ENCODE results near the gene AP4E1. TPM values are rescaled to one million over a fixed set of nuclear protein-coding genes. Genes with fewer than 3 reads are reported as not detected.
"Not testable (repeated sequence)": the region's sequence is repeated elsewhere in the genome, so short reads cannot be mapped to it uniquely, and the experiment has no call there.

AP4E1 gene
- total RNA-seq, result 10 to 100 TPM; 15.9 to 20.0 TPM

- ATAC-seq, result peak; percentile 64
- Mint-ChIP-seq H3K4me3 (peak within 1 kb of the TSS; percentile 87), H3K4me1 (ENCODE audit: low read depth) (peaks cover 22% of the 10 kb centered on the region), H3K36me3 (ENCODE audit: low read depth) (peaks cover 28% of the 10 kb centered on the region), H3K27ac (peak within 1 kb of the TSS; percentile 98), H3K9me3 (ENCODE audit: insufficient read depth) (no peaks in the 10 kb centered on the region), H3K27me3 (ENCODE audit: low read depth) (no peaks in the 10 kb centered on the region)
- CTCF ChIA-PET, result interaction anchor here (0.9 to 2.0 kb wide), 9 partner anchors 11 to 553 kb away, joined by 3 to 7 read pairs (median 5); partner anchors contain the start of gene GABPB1
- peak; percentile 96 for DNase-seq
- POLR2A ChIA-PET, result interaction anchor here (0.6 to 1.8 kb wide), 19 partner anchors 12 to 555 kb away, joined by 3 to 19 read pairs (median 4); partner anchors contain the start of genes GABPB1 and TRPM7
Measured at GRCh38 chr15:50908209-50909009, at the start of gene AP4E1. AP4E1 (plus strand) TSS chr15:50908683; CDS start chr15:50908779, 96 bp downstream.

DNA sequence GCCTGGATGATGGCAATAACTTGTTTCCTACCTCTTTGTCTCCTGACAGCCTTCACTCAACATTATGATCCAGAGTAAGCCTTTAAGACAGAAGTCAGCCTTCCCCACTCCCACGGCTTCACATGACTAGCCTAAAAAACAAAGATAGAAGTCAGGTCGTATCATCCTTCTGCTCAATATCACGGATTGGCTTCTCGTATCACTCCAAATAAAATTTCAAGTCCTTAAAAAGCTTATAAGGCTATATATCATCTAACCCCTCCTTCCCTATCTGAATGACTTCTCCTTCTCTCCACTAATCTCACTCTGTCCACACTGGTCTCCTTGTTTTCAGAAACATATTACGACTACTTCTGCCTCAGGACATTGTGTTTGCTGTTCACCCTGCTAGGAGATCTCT is 47.7 kb upstream of the AP4E1 start:
- ChIA-PET CTCF (interaction anchor here (1.2 kb wide), 1 partner anchor 16 kb away, joined by 4 read pairs; no protein-coding TSS in a partner anchor), POLR2A (no interaction called here)
- no peak for ATAC-seq
- H3K27me3 Mint-ChIP-seq (ENCODE audit: low read depth), result peaks cover 12% of the 10 kb centered on the region
- H3K9me3 Mint-ChIP-seq (ENCODE audit: insufficient read depth), result no peaks in the 10 kb centered on the region
- H3K36me3 Mint-ChIP-seq (ENCODE audit: low read depth), result no peaks in the 10 kb centered on the region
- H3K4me1 Mint-ChIP-seq (ENCODE audit: low read depth), result no peaks in the 10 kb centered on the region
- no peak overlapping the region for H3K4me3 Mint-ChIP-seq
- no peak for DNase-seq
- no peak overlapping the region for H3K27ac Mint-ChIP-seq

GRCh38 chr15:50862553-50862952 is 45.9 kb upstream of the AP4E1 start:
- Mint-ChIP-seq H3K36me3 (ENCODE audit: low read depth) (no peaks in the 10 kb centered on the region), H3K4me3 (no peak overlapping the region), H3K27ac (no peak overlapping the region), H3K27me3 (ENCODE audit: low read depth) (peaks cover 9% of the 10 kb centered on the region), H3K4me1 (ENCODE audit: low read depth) (no peaks in the 10 kb centered on the region), H3K9me3 (ENCODE audit: insufficient read depth) (no peaks in the 10 kb centered on the region)
- ChIA-PET POLR2A (interaction anchor here (0.5 kb wide), 1 partner anchor 13 kb away, joined by 3 read pairs; no protein-coding TSS in a partner anchor), CTCF (interaction anchor here (2.3 kb wide), 1 partner anchor 24 kb away, joined by 6 read pairs; no protein-coding TSS in a partner anchor)
- no peak for ATAC-seq
- no peak for DNase-seq

GRCh38 chr15:50864873-50865272 is 43.6 kb upstream of the AP4E1 start:
- no peaks in the 10 kb centered on the region for H3K4me1 Mint-ChIP-seq (ENCODE audit: low read depth)
- no peak overlapping the region for H3K27ac Mint-ChIP-seq
- POLR2A ChIA-PET, result no interaction called here
- CTCF ChIA-PET, result interaction anchor here (1.0 to 3.0 kb wide), 4 partner anchors 12 to 189 kb away, joined by 3 to 12 read pairs (median 3); no protein-coding TSS in a partner anchor
- peaks cover 6% of the 10 kb centered on the region for H3K27me3 Mint-ChIP-seq (ENCODE audit: low read depth)
- no peaks in the 10 kb centered on the region for H3K36me3 Mint-ChIP-seq (ENCODE audit: low read depth)
- no peak overlapping the region for H3K4me3 Mint-ChIP-seq
- no peak for DNase-seq
- H3K9me3 Mint-ChIP-seq (ENCODE audit: insufficient read depth), result no peaks in the 10 kb centered on the region
- ATAC-seq, result no peak

DNA sequence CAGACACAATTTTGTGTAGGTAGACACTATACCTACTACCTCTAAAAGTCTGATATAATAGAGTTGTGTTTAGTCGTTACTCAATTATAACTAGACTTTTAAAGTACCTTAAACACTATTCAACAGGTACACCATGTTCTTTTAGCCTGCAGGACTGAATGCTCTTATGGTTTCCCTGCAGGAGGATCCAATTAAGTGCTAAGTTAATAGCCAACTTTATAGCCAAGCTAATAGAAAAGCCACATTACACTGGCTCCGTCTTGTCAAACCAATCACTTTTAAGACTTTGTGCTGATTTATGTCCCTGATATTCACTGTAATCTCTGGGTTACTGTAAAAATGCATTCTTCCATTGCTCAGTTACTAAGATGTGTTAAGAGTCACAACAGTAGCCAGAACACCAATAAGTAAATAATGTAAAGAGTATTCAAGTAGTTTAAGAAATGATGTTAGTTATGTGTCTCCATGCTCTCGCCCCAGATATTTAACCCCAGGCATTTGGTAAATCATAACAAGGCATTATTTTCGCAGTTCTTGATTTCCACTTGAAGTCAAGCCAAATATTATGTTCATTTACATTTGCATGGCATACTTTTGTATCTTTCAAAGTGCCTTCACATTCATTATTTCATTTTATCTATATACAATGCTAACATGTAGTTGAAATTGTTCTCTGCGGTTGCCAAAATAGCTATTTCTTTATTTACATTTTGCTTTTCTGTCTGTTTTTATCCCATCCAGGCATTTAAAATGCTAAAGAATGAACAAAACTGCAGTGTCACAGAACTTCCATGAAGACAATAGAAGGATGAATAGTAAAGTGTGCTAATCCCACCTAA is 42.7 kb upstream of the AP4E1 start:
- no peak overlapping the region for H3K4me3 Mint-ChIP-seq
- POLR2A ChIA-PET, result no interaction called here
- no peaks in the 10 kb centered on the region for H3K4me1 Mint-ChIP-seq (ENCODE audit: low read depth)
- H3K27ac Mint-ChIP-seq, result no peak overlapping the region
- CTCF ChIA-PET, result interaction anchor here (1.0 to 3.0 kb wide), 4 partner anchors 11 to 21 kb away, joined by 3 to 12 read pairs (median 6); no protein-coding TSS in a partner anchor
- ATAC-seq, result no peak
- H3K36me3 Mint-ChIP-seq (ENCODE audit: low read depth), result no peaks in the 10 kb centered on the region
- DNase-seq, result no peak
- H3K27me3 Mint-ChIP-seq (ENCODE audit: low read depth), result peaks cover 9% of the 10 kb centered on the region
- no peaks in the 10 kb centered on the region for H3K9me3 Mint-ChIP-seq (ENCODE audit: insufficient read depth)

- Mint-ChIP-seq H3K36me3 (ENCODE audit: low read depth) (no peaks in the 10 kb centered on the region), H3K4me1 (ENCODE audit: low read depth) (peaks cover 8% of the 10 kb centered on the region), H3K27me3 (ENCODE audit: low read depth) (peaks cover 14% of the 10 kb centered on the region), H3K27ac (no peak overlapping the region), H3K4me3 (no peak overlapping the region), H3K9me3 (ENCODE audit: insufficient read depth) (no peaks in the 10 kb centered on the region)
- ChIA-PET CTCF (interaction anchor here (5.7 kb wide), 1 partner anchor 15 kb away, joined by 75 read pairs; no protein-coding TSS in a partner anchor), POLR2A (no interaction called here)
- no peak for DNase-seq
- no peak for ATAC-seq
Measured at GRCh38 chr15:50871832-50872231, 36.7 kb upstream of the AP4E1 start.

DNA sequence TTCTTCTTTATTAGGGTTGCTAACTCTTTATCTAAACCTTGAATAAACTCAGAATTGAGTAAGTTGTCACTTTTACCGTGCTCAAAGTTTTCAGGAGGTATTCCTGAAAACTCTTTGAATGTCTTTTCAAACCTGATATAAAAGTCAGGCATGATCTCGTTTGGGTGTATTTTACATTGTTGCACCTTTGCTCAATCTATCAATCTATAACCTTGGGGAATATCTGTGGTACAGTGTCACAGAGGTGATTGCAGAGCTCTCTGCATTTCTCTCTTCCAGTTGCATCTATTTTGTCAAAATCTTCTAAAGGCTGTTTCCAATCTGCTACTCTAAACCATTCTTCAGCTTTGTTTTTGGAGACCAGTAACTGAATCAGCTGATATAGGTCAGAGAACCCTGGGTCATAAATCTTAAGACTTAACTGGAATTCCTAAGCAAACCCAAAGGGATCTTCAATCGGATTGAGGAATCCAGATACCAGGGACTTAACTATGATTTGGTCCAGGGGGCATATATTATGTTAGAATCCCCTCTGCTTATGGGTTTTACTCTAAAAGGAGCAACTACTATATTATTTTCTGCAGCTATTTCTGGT is 35.6 kb upstream of the AP4E1 start:
- H3K36me3 Mint-ChIP-seq (ENCODE audit: low read depth), result no peaks in the 10 kb centered on the region
- H3K27me3 Mint-ChIP-seq (ENCODE audit: low read depth), result peaks cover 14% of the 10 kb centered on the region
- no peak for ATAC-seq
- H3K4me3 Mint-ChIP-seq, result no peak overlapping the region
- POLR2A ChIA-PET, result interaction anchor here (0.9 to 1.2 kb wide), 3 partner anchors 34 to 448 kb away, joined by 3 to 4 read pairs (median 3); partner anchors contain the start of gene USP8
- H3K9me3 Mint-ChIP-seq (ENCODE audit: insufficient read depth), result no peaks in the 10 kb centered on the region
- CTCF ChIA-PET, result interaction anchor here (1.0 to 5.7 kb wide), 3 partner anchors 14 to 526 kb away, joined by 3 to 75 read pairs (median 4); no protein-coding TSS in a partner anchor
- no peak overlapping the region for H3K27ac Mint-ChIP-seq
- peaks cover 19% of the 10 kb centered on the region for H3K4me1 Mint-ChIP-seq (ENCODE audit: low read depth)
- DNase-seq, result no peak

DNA sequence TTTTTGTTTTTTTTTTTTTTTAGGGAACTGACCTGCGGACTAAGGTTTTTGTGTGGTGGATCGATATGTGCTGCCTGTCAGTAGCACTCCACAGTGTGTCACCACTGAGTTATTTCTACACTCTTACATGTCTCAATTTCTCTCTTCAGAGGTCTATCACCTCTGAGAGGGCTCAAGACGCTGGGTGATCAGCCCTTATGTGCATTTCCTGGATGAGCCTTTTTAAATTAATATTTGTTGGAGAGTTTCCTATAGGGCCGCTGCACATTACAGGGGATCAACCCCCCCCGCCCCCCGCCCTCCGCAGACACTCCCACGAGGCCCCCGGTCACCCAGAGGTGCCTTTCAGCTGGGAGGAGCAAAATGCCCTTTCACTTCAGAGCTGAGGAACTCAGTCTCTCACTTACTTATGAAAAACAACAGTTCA is 34.5 kb upstream of the AP4E1 start:
- peaks cover 14% of the 10 kb centered on the region for H3K27me3 Mint-ChIP-seq (ENCODE audit: low read depth)
- DNase-seq, result no peak
- no peak for ATAC-seq
- ChIA-PET CTCF (interaction anchor here (0.8 to 5.7 kb wide), 3 partner anchors 13 to 527 kb away, joined by 4 to 75 read pairs (median 5); no protein-coding TSS in a partner anchor), POLR2A (interaction anchor here (1.2 kb wide), 1 partner anchor 449 kb away, joined by 4 read pairs; the partner anchor contains the start of gene USP8)
- H3K4me1 Mint-ChIP-seq (ENCODE audit: low read depth), result peaks cover 29% of the 10 kb centered on the region
- H3K36me3 Mint-ChIP-seq (ENCODE audit: low read depth), result no peaks in the 10 kb centered on the region
- H3K27ac Mint-ChIP-seq, result no peak overlapping the region
- no peaks in the 10 kb centered on the region for H3K9me3 Mint-ChIP-seq (ENCODE audit: insufficient read depth)
- no peak overlapping the region for H3K4me3 Mint-ChIP-seq

- ChIA-PET POLR2A (interaction anchor here (0.6 to 0.7 kb wide), 2 partner anchors 32 to 253 kb away, joined by 3 read pairs; no protein-coding TSS in a partner anchor), CTCF (interaction anchor here (5.7 kb wide), 1 partner anchor 12 kb away, joined by 75 read pairs; no protein-coding TSS in a partner anchor)
- not testable (repeated sequence) for H3K4me3 Mint-ChIP-seq; H3K36me3 Mint-ChIP-seq (ENCODE audit: low read depth); H3K9me3 Mint-ChIP-seq (ENCODE audit: insufficient read depth); H3K27ac Mint-ChIP-seq; ATAC-seq; DNase-seq
- Mint-ChIP-seq H3K27me3 (ENCODE audit: low read depth) (peaks cover 10% of the 10 kb centered on the region), H3K4me1 (ENCODE audit: low read depth) (peaks cover 39% of the 10 kb centered on the region)
Measured at GRCh38 chr15:50875238-50875637, 33.2 kb upstream of the AP4E1 start.

DNA sequence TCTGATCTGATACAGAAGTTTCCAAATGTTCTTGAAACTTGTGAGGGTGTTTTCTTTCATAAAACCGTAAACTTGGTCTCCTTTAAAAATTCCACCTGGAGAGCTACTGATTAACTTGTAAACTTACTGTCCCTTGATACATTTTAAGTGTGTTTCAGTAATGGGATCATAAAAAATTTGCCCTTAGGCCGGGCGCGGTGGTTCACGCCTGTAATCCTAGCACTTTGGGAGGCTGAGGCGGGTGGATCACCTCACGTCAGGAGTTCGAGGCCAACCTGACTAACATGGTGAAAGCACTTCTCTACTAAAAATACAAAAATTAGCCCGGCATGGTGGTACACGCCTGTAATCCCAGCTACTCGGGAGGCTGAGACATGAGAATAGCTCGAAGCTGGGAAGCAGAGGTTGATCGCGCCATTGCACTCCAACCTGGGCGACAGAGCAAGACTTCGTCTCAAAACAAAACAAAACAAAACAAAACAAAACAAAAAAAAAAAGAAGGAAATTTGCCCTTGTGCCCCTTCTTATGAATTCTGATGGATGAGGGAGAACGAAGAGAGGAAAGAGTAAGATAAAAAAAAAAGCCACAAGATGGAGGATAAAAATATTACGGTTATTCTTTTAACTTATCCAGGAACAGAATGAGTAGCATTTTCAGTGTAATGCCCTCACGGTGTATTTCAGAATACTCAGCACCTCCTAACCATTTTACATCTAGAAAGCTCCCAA is 32.1 kb upstream of the AP4E1 start:
- CTCF ChIA-PET, result interaction anchor here (0.7 to 5.7 kb wide), 20 partner anchors 9 to 520 kb away, joined by 3 to 75 read pairs (median 4); no protein-coding TSS in a partner anchor
- Mint-ChIP-seq H3K4me1 (ENCODE audit: low read depth) (peaks cover 51% of the 10 kb centered on the region), H3K36me3 (ENCODE audit: low read depth) (no peaks in the 10 kb centered on the region), H3K27me3 (ENCODE audit: low read depth) (peaks cover 6% of the 10 kb centered on the region), H3K4me3 (peak overlapping the region; percentile 71), H3K9me3 (ENCODE audit: insufficient read depth) (no peaks in the 10 kb centered on the region), H3K27ac (peak overlapping the region; percentile 57)
- POLR2A ChIA-PET, result interaction anchor here (0.6 to 1.2 kb wide), 3 partner anchors 9 to 31 kb away, joined by 3 read pairs; no protein-coding TSS in a partner anchor
- ATAC-seq (no peak), DNase-seq (no peak)

Measured in activated CD8-positive, alpha-beta T cell treated with anti-CD3 and anti-CD28 coated beads, Interleukin-2, amount 10 ng/mL, durations not matched to agents 7 days and 5 days (primary cell).